K562 (cell line): ENCODE results near the gene PLD5. TPM values are rescaled to one million over a fixed set of nuclear protein-coding genes. Genes with fewer than 3 reads are reported as not detected.

ENCODE experiments used
- ATAC-seq: fragments of 200-7000 bp; cut with Tn5 transposase; 3 replicates; pipeline ENCODE4 v1.9.1; 2020; ENCODE audit warnings: moderate library complexity
- BruUV-seq: library from RNA; stranded (reverse); fragments of 400-500 nt; replicated peaks from 2 replicates; lab custom pipeline; 2021; lab: Mats Ljungman, UMichigan
- CTCF ChIA-PET: fragments of 300-600 bp; formaldehyde crosslinking; extraction: SDS; loops from one replicate; lab custom pipeline; 2021; ENCODE audit warnings: low intra/inter-chr PET ratio; lab: Yijun Ruan, JAX
- POLR2A ChIA-PET: fragments of 300-600, 350-650 bp; sonication (Branson Sonifier 250); formaldehyde crosslinking; extraction: SDS; loops from one replicate; lab custom pipeline; 2021; ENCODE audit warnings: antibody characterized with exemption, inconsistent platforms; lab: Yijun Ruan, JAX
- DNase-seq, 4 experiments: peaks; one replicate each; pipeline versions ENCODE4 v3.0.0 to v3.0.0-alpha.2; 2011 to 2018; ENCODE audit warnings: low spot score in 3 of 4, mixed read lengths in 3 of 4; ENCODE audit errors: extremely low read depth in 1 of 4
- FAIRE-seq: peaks from 2 replicates; lab custom pipeline; 2011; peaks lifted over from hg19 to GRCh38; lab: Jason Lieb, UNC
- H2AFZ ChIP-seq: 2 replicates; pipeline ENCODE4 v1.6.0; 2011; ENCODE audit warnings: low read depth, low read length, control low read depth, inconsistent platforms
- H3K27ac ChIP-seq: fragments of 200-600 bp; 3 replicates; pipeline ENCODE4 v1.8.0; 2011; ENCODE audit warnings: low read depth, mild to moderate bottlenecking, control low read depth, inconsistent platforms, low read length, moderate library complexity, mixed read lengths; ENCODE audit errors: extremely low read depth
- H3K27me3 ChIP-seq, 2 experiments: fragments of 300-600 bp in 1 of 2; 2 replicates in 1 of 2; 3 replicates in 1 of 2; pipeline versions ENCODE4 v1.6.0 to v1.8.0; 2011; ENCODE audit warnings: inconsistent platforms in 2 of 2, low read length in 2 of 2, mild to moderate bottlenecking in 1 of 2, mixed read lengths in 1 of 2, moderate library complexity in 1 of 2; ENCODE audit not compliant: control insufficient read depth in 2 of 2, insufficient read depth in 2 of 2
- H3K36me3 ChIP-seq: fragments of 300-600 bp; 3 replicates; pipeline ENCODE4 v1.8.0; 2011; ENCODE audit warnings: mild to moderate bottlenecking, low read length, inconsistent platforms; ENCODE audit not compliant: control insufficient read depth, insufficient read depth
- H3K4me1 ChIP-seq, 2 experiments: fragments of 200-600 bp in 1 of 2; replicated peaks in 1 of 2; 2 replicates in 1 of 2; 3 replicates in 1 of 2; pipeline versions ENCODE4 v1.5.1 to v1.8.0; 2011; ENCODE audit warnings: inconsistent platforms in 2 of 2, low read length in 2 of 2, mild to moderate bottlenecking in 1 of 2, mixed read lengths in 1 of 2, moderate library complexity in 1 of 2; ENCODE audit not compliant: control insufficient read depth in 2 of 2, insufficient read depth in 2 of 2
- H3K4me2 ChIP-seq: 2 replicates; pipeline ENCODE4 v1.6.1; 2011; ENCODE audit warnings: low read length, control low read depth, inconsistent platforms, mixed read lengths; ENCODE audit not compliant: insufficient read depth
- H3K4me3 ChIP-seq: fragments of 200-600 bp; sonication (generic), shearing (Covaris generic); 2 replicates; pipeline ENCODE4 v1.5.1; 2016; ENCODE audit warnings: control low read depth, inconsistent platforms
- H3K79me2 ChIP-seq: fragments of 200-600 bp; 3 replicates; pipeline ENCODE4 v1.8.0; 2011; ENCODE audit warnings: low read length, inconsistent platforms; ENCODE audit not compliant: control insufficient read depth, insufficient read depth
- H3K9ac ChIP-seq, 2 experiments: 2 replicates each; pipeline versions ENCODE4 v1.6.0 to v1.6.1; 2011; ENCODE audit warnings: low read depth in 2 of 2, low read length in 2 of 2, control low read depth in 1 of 2, inconsistent platforms in 1 of 2, mild to moderate bottlenecking in 1 of 2, mixed read lengths in 1 of 2; ENCODE audit not compliant: insufficient read depth in 1 of 2
- H3K9me1 ChIP-seq: one replicate; pipeline ENCODE4 v1.6.0; 2011; ENCODE audit warnings: inconsistent platforms, mild to moderate bottlenecking, low read length, moderate library complexity; ENCODE audit not compliant: control insufficient read depth, insufficient read depth
- H3K9me3 ChIP-seq: replicated peaks from 2 replicates; pipeline ENCODE4 v1.5.1; 2011; ENCODE audit warnings: low read depth, low read length, inconsistent platforms; ENCODE audit not compliant: control insufficient read depth, insufficient read depth
- H4K20me1 ChIP-seq: replicated peaks from 2 replicates; pipeline ENCODE4 v1.6.1; 2011; ENCODE audit warnings: low read length, inconsistent platforms, mixed read lengths; ENCODE audit not compliant: control insufficient read depth, insufficient read depth
- CLOCK ChIP-seq: fragments of 250-450 bp; sonication (Bioruptor Pico); IDR thresholded peaks from 2 replicates; pipeline ENCODE4 v1.4.0; 2020; ENCODE audit warnings: mild to moderate bottlenecking, moderate library complexity, borderline replicate concordance
- ETS1 ChIP-seq: conservative IDR thresholded peaks from 2 replicates; pipeline ENCODE4 v1.6.1; 2011; ENCODE audit warnings: low read depth, mild to moderate bottlenecking, low read length; ENCODE audit not compliant: control insufficient read depth
- MEF2A ChIP-seq: IDR thresholded peaks from 2 replicates; pipeline ENCODE4 v1.6.1; 2011; ENCODE audit warnings: low read depth, mild to moderate bottlenecking, low read length, moderate library complexity; ENCODE audit not compliant: control insufficient read depth
- POLR2B ChIP-seq: fragments of 450-650 bp; IDR thresholded peaks from 2 replicates; pipeline ENCODE4 v1.6.1; 2018; ENCODE audit warnings: low read depth; ENCODE audit not compliant: partially characterized antibody
- PYGO2 ChIP-seq: fragments of 450-650 bp; IDR thresholded peaks from 2 replicates; pipeline ENCODE4 v1.6.1; 2016; ENCODE audit warnings: mild to moderate bottlenecking, missing genetic modification characterization, moderate library complexity, missing compliant biosample characterization
- TAL1 ChIP-seq: fragments of 450-650 bp; IDR thresholded peaks from 2 replicates; pipeline ENCODE4 v1.6.1; 2016; ENCODE audit warnings: mild to moderate bottlenecking
- XRCC5 ChIP-seq: fragments of 200-400 bp; formaldehyde crosslinking; IDR thresholded peaks from 2 replicates; pipeline ENCODE4 v1.6.1; 2017; ENCODE audit warnings: low read depth, mild to moderate bottlenecking, low read length
- ZNF551 ChIP-seq: fragments of 250-450 bp; sonication (Bioruptor Pico); IDR thresholded peaks from 2 replicates; pipeline ENCODE4 v1.5.0; 2021; ENCODE audit warnings: mild to moderate bottlenecking, moderate library complexity
- WGBS: fragments of 100-300 bp; shearing (Covaris generic); methylation state at CpG from one replicate; pipeline ENCODE4 v1.1.6; 2016; ENCODE audit warnings: low coverage, mixed read lengths; ENCODE audit not compliant: insufficient coverage; ENCODE audit errors: missing lambda C conversion rate; 5-methylcytosine and 5-hydroxymethylcytosine counted together
- in situ Hi-C: fragments of 300-500 bp; cut with MboI; formaldehyde crosslinking; loops from 4 replicates; pipeline ENCODE4 v1.15.0; 2018; ENCODE audit warnings: inconsistent platforms, mixed read lengths
- intact Hi-C: fragments of 100-400 bp; cut with micrococcal nuclease; formaldehyde crosslinking; loops from 2 replicates; pipeline ENCODE4 v1.14.2; 2022
- polyA plus RNA-seq, 8 experiments: library from polyadenylated mRNA; depleted of rRNA in 4 of 8; stranded (reverse) in 5 of 8; unstranded in 3 of 8; fragments of >200 nt; fragmentation: Nextera tagmentation in 2 of 8; fragmentation: Illumina TruSeq in 1 of 8; extraction: Ambion mirVana in 2 of 8; extraction: Trizol in 1 of 8; gene quantifications; 2 replicates each; pipeline versions ENCODE4 v1.2.1 to v1.2.3, GENCODE V29; 2011 to 2014; ENCODE audit warnings: inconsistent platforms in 1 of 8, missing spikeins in 1 of 8
- total RNA-seq, 7 experiments: library from RNA; depleted of rRNA in 6 of 7; stranded (reverse); fragments of >200 nt in 6 of 7; fragmentation: Illumina TruSeq in 2 of 7; extraction: Trizol in 2 of 7; gene quantifications; 2 replicates each; pipeline versions ENCODE4 v1.2.1 to v1.2.3, GENCODE V29; 2011 to 2021; ENCODE audit warnings: low replicate concordance in 1 of 7
- TF ChIP-seq, protein P1 (sequence below): fragments of 150-350 bp; conservative IDR thresholded peaks from 2 replicates; pipeline ENCODE4 v1.6.1; 2014; ENCODE audit warnings: low read length
- TF ChIP-seq, protein P2 (sequence below): fragments of 250-450 bp; sonication (Bioruptor Pico); IDR thresholded peaks from 2 replicates; pipeline ENCODE4 v1.9.0; 2021; ENCODE audit warnings: mild to moderate bottlenecking
- TF ChIP-seq, protein P3 (sequence below): fragments of 250-450 bp; sonication (Bioruptor Pico); IDR thresholded peaks from 2 replicates; pipeline ENCODE4 v1.4.0; 2020; ENCODE audit warnings: mild to moderate bottlenecking, moderate library complexity

The PLD5 gene
- total and polyA plus RNA-seq, 9 of the 15 experiments (the other 6 are each of a cell fraction or from before 2014, with no cell fraction given), result not detected

DNA sequence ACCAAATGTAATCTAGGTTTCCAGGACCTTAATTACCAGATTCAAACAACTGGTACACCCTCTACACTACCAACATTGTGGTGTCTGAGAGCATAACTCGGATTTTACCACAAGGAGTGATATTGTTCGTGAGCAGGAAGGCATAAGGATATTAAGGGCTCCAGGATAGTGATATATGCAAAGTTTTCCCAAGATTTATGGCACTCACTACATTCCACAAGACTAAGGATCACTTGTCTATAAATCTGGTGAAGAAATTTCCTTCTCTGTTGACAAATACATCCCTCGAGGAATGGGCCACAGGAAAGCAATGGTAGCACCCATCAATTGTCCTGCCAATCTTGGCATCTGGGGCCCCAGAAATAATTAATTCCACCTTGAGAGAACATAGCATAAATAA lies 43.1 kb upstream of the PLD5 start:
- no peak overlapping the region for H2AFZ ChIP-seq
- H4K20me1 ChIP-seq, result no peaks in the 10 kb centered on the region
- FAIRE-seq (no peak), ATAC-seq (no peak), DNase-seq (no peak)
- no peaks in the 10 kb centered on the region for H3K27me3 ChIP-seq
- no TSS peak for BruUV-seq
- no peak overlapping the region for H3K27ac ChIP-seq
- CTCF ChIA-PET, result no interaction called here
- whole genome bisulfite sequencing, result 0% methylated on average over 3 of the region's 3 CpGs
- H3K9me1 ChIP-seq, result no peaks in the 10 kb centered on the region
- intact Hi-C loops (no loop called here), in situ Hi-C loops (no loop called here)
- POLR2A ChIA-PET, result no interaction called here
- no peaks in the 10 kb centered on the region for H3K79me2 ChIP-seq
- H3K4me1 ChIP-seq, result no peaks in the 10 kb centered on the region
- no peak overlapping the region for H3K4me2 ChIP-seq
- no peak overlapping the region for H3K9ac ChIP-seq
- H3K36me3 ChIP-seq, result no peaks in the 10 kb centered on the region
- H3K4me3 ChIP-seq, result no peak overlapping the region
- no peaks in the 10 kb centered on the region for H3K9me3 ChIP-seq
- TF ChIP-seq, protein P1, sequence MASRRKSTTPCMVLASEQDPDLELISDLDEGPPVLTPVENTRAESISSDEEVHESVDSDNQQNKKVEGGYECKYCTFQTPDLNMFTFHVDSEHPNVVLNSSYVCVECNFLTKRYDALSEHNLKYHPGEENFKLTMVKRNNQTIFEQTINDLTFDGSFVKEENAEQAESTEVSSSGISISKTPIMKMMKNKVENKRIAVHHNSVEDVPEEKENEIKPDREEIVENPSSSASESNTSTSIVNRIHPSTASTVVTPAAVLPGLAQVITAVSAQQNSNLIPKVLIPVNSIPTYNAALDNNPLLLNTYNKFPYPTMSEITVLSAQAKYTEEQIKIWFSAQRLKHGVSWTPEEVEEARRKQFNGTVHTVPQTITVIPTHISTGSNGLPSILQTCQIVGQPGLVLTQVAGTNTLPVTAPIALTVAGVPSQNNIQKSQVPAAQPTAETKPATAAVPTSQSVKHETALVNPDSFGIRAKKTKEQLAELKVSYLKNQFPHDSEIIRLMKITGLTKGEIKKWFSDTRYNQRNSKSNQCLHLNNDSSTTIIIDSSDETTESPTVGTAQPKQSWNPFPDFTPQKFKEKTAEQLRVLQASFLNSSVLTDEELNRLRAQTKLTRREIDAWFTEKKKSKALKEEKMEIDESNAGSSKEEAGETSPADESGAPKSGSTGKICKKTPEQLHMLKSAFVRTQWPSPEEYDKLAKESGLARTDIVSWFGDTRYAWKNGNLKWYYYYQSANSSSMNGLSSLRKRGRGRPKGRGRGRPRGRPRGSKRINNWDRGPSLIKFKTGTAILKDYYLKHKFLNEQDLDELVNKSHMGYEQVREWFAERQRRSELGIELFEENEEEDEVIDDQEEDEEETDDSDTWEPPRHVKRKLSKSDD, result no peak
- TF ChIP-seq XRCC5, result no peak
- no peak for TF ChIP-seq PYGO2 (tag)
- no peak for TF ChIP-seq MEF2A
- TF ChIP-seq POLR2B, result no peak
- TF ChIP-seq, protein P2, sequence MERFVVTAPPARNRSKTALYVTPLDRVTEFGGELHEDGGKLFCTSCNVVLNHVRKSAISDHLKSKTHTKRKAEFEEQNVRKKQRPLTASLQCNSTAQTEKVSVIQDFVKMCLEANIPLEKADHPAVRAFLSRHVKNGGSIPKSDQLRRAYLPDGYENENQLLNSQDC, result no peak
- no peak for TF ChIP-seq ETS1
- no peak for TF ChIP-seq ZNF551 (CRISPR knock-in tag)
- no peak for TF ChIP-seq CLOCK (CRISPR knock-in tag)
- TF ChIP-seq TAL1, result no peak
- TF ChIP-seq, protein P3, sequence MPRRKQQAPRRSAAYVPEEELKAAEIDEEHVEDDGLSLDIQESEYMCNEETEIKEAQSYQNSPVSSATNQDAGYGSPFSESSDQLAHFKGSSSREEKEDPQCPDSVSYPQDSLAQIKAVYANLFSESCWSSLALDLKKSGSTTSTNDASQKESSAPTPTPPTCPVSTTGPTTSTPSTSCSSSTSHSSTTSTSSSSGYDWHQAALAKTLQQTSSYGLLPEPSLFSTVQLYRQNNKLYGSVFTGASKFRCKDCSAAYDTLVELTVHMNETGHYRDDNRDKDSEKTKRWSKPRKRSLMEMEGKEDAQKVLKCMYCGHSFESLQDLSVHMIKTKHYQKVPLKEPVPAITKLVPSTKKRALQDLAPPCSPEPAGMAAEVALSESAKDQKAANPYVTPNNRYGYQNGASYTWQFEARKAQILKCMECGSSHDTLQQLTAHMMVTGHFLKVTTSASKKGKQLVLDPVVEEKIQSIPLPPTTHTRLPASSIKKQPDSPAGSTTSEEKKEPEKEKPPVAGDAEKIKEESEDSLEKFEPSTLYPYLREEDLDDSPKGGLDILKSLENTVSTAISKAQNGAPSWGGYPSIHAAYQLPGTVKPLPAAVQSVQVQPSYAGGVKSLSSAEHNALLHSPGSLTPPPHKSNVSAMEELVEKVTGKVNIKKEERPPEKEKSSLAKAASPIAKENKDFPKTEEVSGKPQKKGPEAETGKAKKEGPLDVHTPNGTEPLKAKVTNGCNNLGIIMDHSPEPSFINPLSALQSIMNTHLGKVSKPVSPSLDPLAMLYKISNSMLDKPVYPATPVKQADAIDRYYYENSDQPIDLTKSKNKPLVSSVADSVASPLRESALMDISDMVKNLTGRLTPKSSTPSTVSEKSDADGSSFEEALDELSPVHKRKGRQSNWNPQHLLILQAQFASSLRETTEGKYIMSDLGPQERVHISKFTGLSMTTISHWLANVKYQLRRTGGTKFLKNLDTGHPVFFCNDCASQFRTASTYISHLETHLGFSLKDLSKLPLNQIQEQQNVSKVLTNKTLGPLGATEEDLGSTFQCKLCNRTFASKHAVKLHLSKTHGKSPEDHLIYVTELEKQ, result no peak
